Measurements from ENCODE around the gene STAT1. TPM values are rescaled to one million over a fixed set of nuclear protein-coding genes. Genes with fewer than 3 reads are reported as not detected.
A peak's percentile ranks its signal among the peaks of the same experiment; 100 is the strongest.

STAT1 gene
- total RNA-seq, 1 experiment from 2014 or later = 73.4 TPM

DNA sequence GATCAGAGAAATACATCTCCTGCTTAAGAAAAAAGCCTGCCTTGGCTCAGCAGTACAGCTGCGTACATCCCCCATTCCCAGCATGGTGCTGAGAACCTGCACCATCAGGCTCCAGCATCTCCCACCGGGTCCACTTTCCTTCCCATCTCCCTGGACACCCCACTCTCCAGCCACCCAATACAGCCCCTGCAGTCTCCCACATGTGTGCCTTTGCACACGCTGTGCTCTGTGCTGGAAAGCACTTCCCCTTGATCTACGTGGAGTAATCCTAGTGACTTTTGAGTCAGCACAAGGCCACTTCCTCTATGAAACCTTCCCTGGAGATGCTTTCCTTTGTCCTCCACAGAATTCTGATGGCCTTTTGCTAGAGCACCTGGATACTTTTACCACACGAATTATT is 17.0 kb downstream of the STAT1 start:
- intact Hi-C loops (cut with micrococcal nuclease; ENCODE audit: unreplicated experiment) (no loop called here), in situ Hi-C loops (cut with HindIII; ENCODE audit: low pct_unique_long_range_greater_than_20kb, low sequenced_read_pairs) (no loop called here)
- Histone ChIP-seq H3K4me3 (ENCODE audit: low read depth in 2 of 2, low read length in 2 of 2) (no peak overlapping the region), H3K27ac (ENCODE audit: low read length) (no peak overlapping the region), H3K9me3 (ENCODE audit: control insufficient read depth, insufficient read depth, low read depth, low read length) (no peaks in the 10 kb centered on the region), H3K36me3 (ENCODE audit: control insufficient read depth, insufficient read depth, low read length) (peaks cover 34% of the 10 kb centered on the region), H3K4me1 (ENCODE audit: control insufficient read depth, insufficient read depth, low read length) (no peaks in the 10 kb centered on the region), H3K27me3 (ENCODE audit: control insufficient read depth, insufficient read depth, low read length) (no peaks in the 10 kb centered on the region)
- DNase-seq (ENCODE audit: low read depth, low spot score) (no peak), ATAC-seq (no peak; the same call in 1 of the 2 replicates)
- ChIA-PET POLR2A (no interaction called here), CTCF (interaction anchor here (1.2 kb wide), 1 partner anchor 18 kb away, joined by 3 read pairs; no protein-coding TSS in a partner anchor)
- BruUV-seq (replicated peaks) = no TSS peak
- TF ChIP-seq POLR2AphosphoS5 (IDR thresholded peaks at IDR 0.05; ENCODE audit: low read depth, low read length) = no peak
- TF ChIP-seq CTCF (IDR thresholded peaks at IDR 0.05) = no peak
- TF ChIP-seq TCF7L2 (IDR thresholded peaks at IDR 0.05; ENCODE audit: low read depth, low read length) = no peak
- no peak for TF ChIP-seq REST (IDR thresholded peaks at IDR 0.05; ENCODE audit: insufficient read depth in 1 of 2, low read depth in 2 of 2, low read length in 1 of 2)
- no peak for TF ChIP-seq SIN3A (IDR thresholded peaks at IDR 0.05; ENCODE audit: borderline replicate concordance, insufficient read depth, low read depth, low read length)

GRCh38 chr2:190996338-190996946 is 17.5 kb downstream of the STAT1 start:
- intact Hi-C loops (cut with micrococcal nuclease; ENCODE audit: unreplicated experiment) = no loop called here

More at GRCh38 chr2:190996338-190996946, 17.5 kb downstream of the STAT1 start:
- DNase-seq (ENCODE audit: low read depth, low spot score) = no peak
- CTCF ChIA-PET = no interaction called here
- POLR2A ChIA-PET = no interaction called here
- Histone ChIP-seq H3K4me3 (ENCODE audit: low read depth in 2 of 2, low read length in 2 of 2) (no peak overlapping the region), H3K36me3 (ENCODE audit: control insufficient read depth, insufficient read depth, low read length) (peaks cover 38% of the 10 kb centered on the region), H3K4me1 (ENCODE audit: control insufficient read depth, insufficient read depth, low read length) (no peaks in the 10 kb centered on the region), H3K27ac (ENCODE audit: low read length) (no peak overlapping the region), H3K9me3 (ENCODE audit: control insufficient read depth, insufficient read depth, low read depth, low read length) (no peaks in the 10 kb centered on the region), H3K27me3 (ENCODE audit: control insufficient read depth, insufficient read depth, low read length) (no peaks in the 10 kb centered on the region)
- TF ChIP-seq TCF7L2 (IDR thresholded peaks at IDR 0.05; ENCODE audit: low read depth, low read length) (no peak), SIN3A (IDR thresholded peaks at IDR 0.05; ENCODE audit: borderline replicate concordance, insufficient read depth, low read depth, low read length) (no peak), POLR2AphosphoS5 (IDR thresholded peaks at IDR 0.05; ENCODE audit: low read depth, low read length) (no peak), CTCF (IDR thresholded peaks at IDR 0.05) (peak; percentile 86), REST (IDR thresholded peaks at IDR 0.05; ENCODE audit: insufficient read depth in 1 of 2, low read depth in 2 of 2, low read length in 1 of 2) (no peak)
- no TSS peak for BruUV-seq (replicated peaks)
- in situ Hi-C loops (cut with HindIII; ENCODE audit: low pct_unique_long_range_greater_than_20kb, low sequenced_read_pairs) = no loop called here
- ATAC-seq = peak; percentile 97
